ENCODE measurements around the gene KIF18A. TPM values are rescaled to one million over a fixed set of nuclear protein-coding genes. Genes with fewer than 3 reads are reported as not detected.

Gene KIF18A
- total RNA-seq, 4 donors from 2014 or later = 0.23 to 0.52 (median 0.33) TPM; not detected in 1

- peak; percentile 93 for DNase-seq (ENCODE audit: extremely low spot score)
- peak overlapping the region; percentile 63 to 73 (median 70) for H3K4me3 ChIP-seq
- H3K9me3 ChIP-seq = no peaks in the 10 kb centered on the region
- intact Hi-C loops (cut with DNase I) = no loop called here
- H3K36me3 ChIP-seq = peaks cover 0 to 10% (median 3%) of the 10 kb centered on the region in 4 donors
- peak overlapping the region; percentile 75 to 87 (median 84) for H3K27ac ChIP-seq (replicated peaks in 1 of 4)
- peaks cover 33 to 45% (median 43%) of the 10 kb centered on the region in 4 donors for H3K4me1 ChIP-seq
- under 1% methylated on average over 31 of the region's 31 CpGs for WGBS
- no peaks in the 10 kb centered on the region for H3K27me3 ChIP-seq
- TF ChIP-seq, protein P1, sequence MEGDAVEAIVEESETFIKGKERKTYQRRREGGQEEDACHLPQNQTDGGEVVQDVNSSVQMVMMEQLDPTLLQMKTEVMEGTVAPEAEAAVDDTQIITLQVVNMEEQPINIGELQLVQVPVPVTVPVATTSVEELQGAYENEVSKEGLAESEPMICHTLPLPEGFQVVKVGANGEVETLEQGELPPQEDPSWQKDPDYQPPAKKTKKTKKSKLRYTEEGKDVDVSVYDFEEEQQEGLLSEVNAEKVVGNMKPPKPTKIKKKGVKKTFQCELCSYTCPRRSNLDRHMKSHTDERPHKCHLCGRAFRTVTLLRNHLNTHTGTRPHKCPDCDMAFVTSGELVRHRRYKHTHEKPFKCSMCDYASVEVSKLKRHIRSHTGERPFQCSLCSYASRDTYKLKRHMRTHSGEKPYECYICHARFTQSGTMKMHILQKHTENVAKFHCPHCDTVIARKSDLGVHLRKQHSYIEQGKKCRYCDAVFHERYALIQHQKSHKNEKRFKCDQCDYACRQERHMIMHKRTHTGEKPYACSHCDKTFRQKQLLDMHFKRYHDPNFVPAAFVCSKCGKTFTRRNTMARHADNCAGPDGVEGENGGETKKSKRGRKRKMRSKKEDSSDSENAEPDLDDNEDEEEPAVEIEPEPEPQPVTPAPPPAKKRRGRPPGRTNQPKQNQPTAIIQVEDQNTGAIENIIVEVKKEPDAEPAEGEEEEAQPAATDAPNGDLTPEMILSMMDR (IDR thresholded peaks at IDR 0.05) = peak in 1 of 3 experiments; percentile 17
- TF ChIP-seq EP300 (IDR thresholded peaks at IDR 0.05) (no peak), POLR2AphosphoS5 (IDR thresholded peaks at IDR 0.05) (peak; percentile 71 to 82), POLR2A (IDR thresholded peaks at IDR 0.05; ENCODE audit: low read depth) (no peak)
Measured at GRCh38 chr11:28110108-28110820, 2.3 kb upstream of the KIF18A start.

DNA sequence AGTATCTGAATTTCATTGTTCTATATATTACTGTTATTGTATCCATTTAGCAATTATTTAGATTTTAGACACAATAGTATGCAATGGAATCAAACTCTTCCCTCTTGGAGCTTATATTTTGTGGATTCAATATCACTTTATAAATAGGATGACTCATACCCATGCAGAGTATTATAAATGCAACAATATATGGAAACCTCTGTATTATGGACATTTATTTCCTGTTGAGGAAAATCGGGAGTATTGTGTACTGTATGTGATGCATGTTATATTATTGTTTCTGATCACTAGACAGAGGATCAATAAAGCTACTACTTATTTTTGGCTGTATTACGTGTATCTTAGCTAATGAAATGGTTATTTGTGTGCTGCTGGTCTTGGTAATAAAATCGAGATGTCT is 1.0 kb upstream of the KIF18A start:
- H3K36me3 ChIP-seq = peaks cover 0 to under 1% (median 0%) of the 10 kb centered on the region in 4 donors
- WGBS = 60% methylated on average over 3 of the region's 3 CpGs
- peak overlapping the region; percentile 53 to 74 (median 62) for H3K4me3 ChIP-seq
- H3K9me3 ChIP-seq = no peaks in the 10 kb centered on the region
- H3K4me1 ChIP-seq = peaks cover 33 to 45% (median 43%) of the 10 kb centered on the region in 4 donors
- DNase-seq (ENCODE audit: extremely low spot score) = no peak
- peak overlapping the region; percentile 80 to 85 (median 81) for H3K27ac ChIP-seq (replicated peaks in 1 of 4)
- no peaks in the 10 kb centered on the region for H3K27me3 ChIP-seq
- TF ChIP-seq EP300 (IDR thresholded peaks at IDR 0.05) (no peak), POLR2AphosphoS5 (IDR thresholded peaks at IDR 0.05) (no peak)
- intact Hi-C loops (cut with DNase I) = loop anchor here (5.0 kb wide), 1 partner anchor 602 kb away; the partner anchor contains the start of gene LIN7C

- TF ChIP-seq POLR2A (IDR thresholded peaks at IDR 0.05; ENCODE audit: low read depth) (no peak), EP300 (IDR thresholded peaks at IDR 0.05) (no peak), POLR2AphosphoS5 (IDR thresholded peaks at IDR 0.05) (no peak)
- TF ChIP-seq, protein P1 (IDR thresholded peaks at IDR 0.05) = no peak
- H3K4me1 ChIP-seq = peaks cover 33 to 45% (median 41%) of the 10 kb centered on the region in 4 donors
- H3K4me3 ChIP-seq = peak overlapping the region; percentile 53 to 74 (median 62)
- no peaks in the 10 kb centered on the region for H3K9me3 ChIP-seq
- intact Hi-C loops (cut with DNase I) = loop anchor here (5.0 kb wide), 1 partner anchor 600 kb away; the partner anchor contains the start of gene LIN7C
- H3K36me3 ChIP-seq = no peaks in the 10 kb centered on the region
- 4% methylated on average over 11 of the region's 11 CpGs for WGBS
- H3K27ac ChIP-seq (replicated peaks in 1 of 4) = peak overlapping the region; percentile 80 to 85 (median 81)
- no peak for DNase-seq (ENCODE audit: extremely low spot score)
- H3K27me3 ChIP-seq = no peaks in the 10 kb centered on the region
Measured at GRCh38 chr11:28107191-28107749, 686 bp downstream of the KIF18A start.

- H3K27ac ChIP-seq (replicated peaks in 1 of 4) = no peak overlapping the region
- H3K4me3 ChIP-seq = no peak overlapping the region
- TF ChIP-seq POLR2A (IDR thresholded peaks at IDR 0.05; ENCODE audit: low read depth) (no peak), EP300 (IDR thresholded peaks at IDR 0.05) (no peak), POLR2AphosphoS5 (IDR thresholded peaks at IDR 0.05) (no peak)
- TF ChIP-seq, protein P1 (IDR thresholded peaks at IDR 0.05) = no peak
- no peaks in the 10 kb centered on the region for H3K36me3 ChIP-seq
- no peaks in the 10 kb centered on the region for H3K27me3 ChIP-seq
- no peaks in the 10 kb centered on the region for H3K9me3 ChIP-seq
- intact Hi-C loops (cut with DNase I) = loop anchor here (5.0 kb wide), 1 partner anchor 599 kb away; the partner anchor contains the start of gene LIN7C
- WGBS = 76% methylated on average over 14 of the region's 14 CpGs
- no peak for DNase-seq (ENCODE audit: extremely low spot score)
- peaks cover 32 to 40% (median 34%) of the 10 kb centered on the region in 4 donors for H3K4me1 ChIP-seq
Measured at GRCh38 chr11:28106353-28107043, 1.5 kb downstream of the KIF18A start.
